NCI-H2029 (cell line): Measurements from ENCODE around the gene SIVA1.

ENCODE experiments used
- DNase-seq: peaks from one replicate; lab custom pipeline; 2025; lab: John Stamatoyannopoulos, UW

The SIVA1 gene

DNA sequence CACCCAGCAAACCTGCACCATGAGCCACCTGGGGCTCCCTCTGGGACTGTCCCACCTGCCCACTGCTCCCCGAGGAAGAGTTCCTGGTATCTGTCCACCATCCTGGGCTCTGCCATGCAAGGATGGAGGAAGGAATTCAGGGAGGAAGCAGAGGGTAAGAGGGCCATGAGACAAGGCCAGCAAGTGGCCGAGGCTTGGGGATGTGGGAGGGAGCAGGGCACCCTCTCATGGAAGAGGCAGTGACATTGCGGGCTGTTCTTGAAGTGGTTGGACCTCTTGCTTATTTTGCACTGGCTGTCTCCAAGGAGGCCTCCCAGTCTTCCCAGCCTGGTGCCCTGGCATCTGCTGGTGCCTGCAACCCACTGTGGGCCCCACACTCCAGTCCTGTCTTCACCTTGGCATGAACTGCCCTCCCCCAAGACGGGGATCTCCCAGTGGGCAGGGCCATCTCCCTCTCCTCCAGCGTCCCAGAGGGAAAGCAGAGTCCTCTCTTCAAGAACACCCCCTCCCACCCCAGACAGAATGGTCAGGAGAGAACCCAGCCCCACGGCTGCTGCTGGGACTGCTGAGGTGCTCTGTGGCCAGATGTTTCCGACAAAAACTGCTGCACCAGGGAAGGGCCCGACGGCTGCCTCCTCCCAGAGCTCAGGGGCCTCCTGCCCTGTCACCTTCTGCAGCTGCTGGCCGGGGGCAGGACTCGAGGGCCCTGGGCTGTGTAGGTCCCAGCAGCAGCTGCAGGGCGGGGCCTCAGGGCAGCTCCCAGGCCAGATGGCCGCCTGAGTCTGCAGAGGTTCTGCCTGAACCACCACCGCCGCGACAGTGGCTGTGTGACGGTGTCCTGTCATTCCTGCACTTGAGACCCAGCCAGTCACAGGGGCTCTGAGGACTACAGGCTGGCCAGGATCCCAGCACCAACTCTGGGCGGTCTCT lies 44.4 kb downstream of the SIVA1 start:
- no peak for DNase-seq

GRCh38 chr14:104798300-104799243 lies 45.6 kb downstream of the SIVA1 start:
- DNase-seq: no peak

- DNase-seq: no peak
Observed at GRCh38 chr14:104799244-104800014, 46.5 kb downstream of the SIVA1 start.

DNA sequence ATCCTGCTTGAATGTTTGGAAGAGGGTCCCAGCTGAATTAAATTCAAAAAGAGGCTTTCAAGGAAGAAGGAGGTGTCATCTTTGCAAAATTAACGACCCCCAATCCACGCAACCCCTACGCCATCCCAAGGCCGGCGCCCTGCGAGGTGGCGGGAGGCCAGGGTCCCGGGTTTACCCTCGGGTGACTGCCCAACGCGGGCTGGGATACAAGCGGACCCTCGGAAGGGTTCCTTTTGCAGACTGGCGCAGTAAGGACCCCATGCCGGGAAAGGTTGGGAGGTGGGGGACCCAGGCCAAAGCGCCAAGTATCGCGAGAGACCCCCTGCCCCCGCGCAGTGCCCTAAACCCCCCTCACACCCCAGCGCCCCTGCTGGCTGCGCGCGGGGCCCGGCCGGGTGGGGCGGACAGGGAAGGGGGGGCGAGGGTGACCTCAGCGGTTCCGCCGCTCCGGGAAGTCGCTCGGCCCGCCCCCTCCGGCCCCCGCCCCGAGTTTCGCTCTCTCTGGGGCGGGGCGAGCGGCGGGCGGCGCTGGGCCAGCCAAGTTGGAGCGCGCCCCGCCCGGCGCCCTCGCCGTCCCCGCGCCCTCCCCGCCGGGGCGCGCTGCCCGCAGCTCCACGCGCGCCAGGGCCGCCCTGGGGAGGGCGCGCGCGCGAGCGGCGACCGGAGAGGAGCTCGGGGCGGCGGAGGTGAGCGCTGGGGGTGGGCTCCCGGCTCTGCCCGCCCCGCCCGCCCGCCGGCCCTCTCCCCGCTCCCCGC lies 47.2 kb downstream of the SIVA1 start:
- no peak for DNase-seq

GRCh38 chr14:104800771-104801519 lies 48.0 kb downstream of the SIVA1 start, which contains the start of gene ZBTB42:
TSS of gene ZBTB42 (plus strand) at chr14:104801101. CDS start at chr14:104801198, 97 bp downstream.
- DNase-seq: peak; percentile 32

DNA sequence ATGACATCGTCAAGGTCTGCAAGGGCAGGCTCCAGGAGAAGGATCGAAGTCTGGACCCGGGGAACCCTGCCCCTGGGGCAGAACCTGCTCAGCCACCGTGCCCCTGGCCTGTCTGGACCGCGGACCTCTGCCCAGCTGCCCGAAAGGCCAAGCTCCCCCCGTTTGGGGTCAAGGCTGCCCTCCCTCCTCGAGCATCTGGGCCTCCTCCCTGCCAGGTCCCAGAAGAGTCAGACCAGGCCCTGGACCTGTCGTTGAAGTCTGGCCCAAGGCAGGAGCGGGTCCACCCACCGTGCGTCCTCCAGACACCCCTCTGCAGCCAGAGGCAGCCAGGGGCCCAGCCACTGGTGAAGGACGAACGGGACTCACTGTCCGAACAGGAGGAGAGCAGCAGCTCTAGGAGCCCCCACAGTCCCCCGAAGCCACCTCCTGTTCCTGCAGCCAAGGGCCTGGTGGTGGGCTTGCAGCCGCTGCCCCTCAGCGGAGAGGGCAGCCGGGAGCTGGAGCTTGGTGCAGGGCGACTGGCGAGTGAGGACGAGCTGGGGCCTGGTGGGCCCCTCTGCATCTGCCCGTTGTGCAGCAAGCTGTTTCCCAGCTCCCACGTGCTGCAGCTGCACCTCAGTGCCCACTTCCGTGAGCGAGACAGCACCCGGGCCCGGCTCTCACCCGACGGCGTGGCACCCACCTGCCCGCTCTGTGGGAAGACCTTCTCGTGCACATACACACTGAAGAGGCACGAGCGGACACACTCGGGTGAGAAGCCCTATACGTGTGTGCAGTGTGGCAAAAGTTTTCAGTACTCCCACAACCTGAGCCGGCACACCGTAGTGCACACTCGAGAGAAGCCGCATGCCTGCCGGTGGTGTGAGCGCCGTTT lies 48.8 kb downstream of the SIVA1 start:
- DNase-seq: no peak

- no peak for DNase-seq
Observed at GRCh38 chr14:104802394-104803184, 49.6 kb downstream of the SIVA1 start.

GRCh38 chr14:104803280-104803911 lies 50.4 kb downstream of the SIVA1 start:
- no peak for DNase-seq

GRCh38 chr14:104803912-104804410 lies 51.0 kb downstream of the SIVA1 start:
- no peak for DNase-seq

GRCh38 chr14:104804481-104805325 lies 51.8 kb downstream of the SIVA1 start:
- no peak for DNase-seq

GRCh38 chr14:104805326-104805678 lies 52.4 kb downstream of the SIVA1 start:
- DNase-seq: no peak

DNA sequence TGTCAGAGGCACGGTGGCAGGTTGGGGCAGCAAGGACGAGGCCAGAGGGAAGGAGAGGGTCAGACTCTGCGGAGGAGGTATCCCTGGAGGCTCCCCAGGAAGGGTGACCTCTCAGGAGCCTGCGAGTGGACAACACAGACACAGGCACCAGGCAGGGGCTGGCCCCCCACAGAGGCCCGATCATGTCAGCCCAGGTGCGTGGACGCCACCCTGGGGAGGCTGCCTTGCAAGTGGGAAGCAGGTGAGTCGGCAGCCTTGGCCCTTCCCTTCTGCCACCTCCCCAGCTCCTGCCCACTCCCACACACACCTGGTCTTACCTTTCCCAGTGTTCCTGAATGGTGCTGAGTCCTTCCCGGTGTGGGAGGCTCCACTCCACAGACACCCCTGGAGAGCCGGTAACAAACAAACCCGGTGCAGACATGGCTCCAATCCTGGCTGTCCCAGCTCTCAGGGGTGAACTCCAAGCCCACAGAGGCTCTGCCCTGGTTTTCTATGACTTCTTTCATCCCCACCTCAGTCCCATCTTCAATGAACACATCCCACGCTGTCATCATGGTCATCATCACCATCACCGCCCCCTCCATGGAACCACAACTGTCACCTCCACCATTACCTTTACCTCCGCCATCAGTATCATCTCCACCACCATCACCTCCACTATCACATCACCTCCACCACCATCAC lies 53.1 kb downstream of the SIVA1 start:
- DNase-seq: no peak

DNA sequence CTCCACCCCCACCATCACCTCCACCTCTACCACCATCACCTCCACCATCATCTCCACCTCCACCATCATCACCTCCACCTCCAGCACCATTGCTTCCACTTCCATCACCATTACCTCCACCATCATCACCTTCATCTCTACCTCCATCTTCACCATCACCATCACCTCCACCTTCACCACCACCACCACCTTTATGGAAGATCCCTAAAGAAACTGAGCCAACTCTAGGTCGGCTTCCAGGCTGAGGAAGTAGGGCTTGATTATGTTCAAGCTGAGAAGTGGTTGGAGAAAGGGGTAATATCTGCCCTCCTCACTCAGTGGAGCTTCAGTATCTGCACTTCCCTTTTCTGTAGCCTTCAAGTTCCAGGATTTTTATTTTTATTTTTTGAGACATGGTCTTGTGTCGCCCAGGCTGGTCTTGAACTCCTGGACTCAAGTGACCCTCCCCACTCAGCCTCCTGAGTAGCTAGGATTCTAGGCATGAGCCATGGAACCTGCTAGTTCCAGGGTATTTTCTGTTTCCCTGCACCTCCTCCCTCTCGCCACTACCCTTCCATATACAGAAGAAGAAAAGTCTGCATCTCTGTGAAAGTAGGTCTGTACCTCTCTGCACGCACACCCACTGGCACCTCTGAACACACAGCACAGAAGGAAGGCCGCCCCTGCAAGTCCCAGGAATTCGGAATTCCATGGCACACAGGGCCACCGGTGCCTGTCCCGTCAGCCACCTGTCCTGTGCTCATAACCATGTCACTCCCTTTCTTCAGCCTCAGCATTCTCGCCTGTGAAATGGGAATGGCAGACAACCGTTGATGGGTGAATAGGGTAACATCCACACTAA lies 53.9 kb downstream of the SIVA1 start:
- DNase-seq: no peak

GRCh38 chr14:104808456-104808855 lies 55.5 kb downstream of the SIVA1 start:
- DNase-seq: no peak
